Measurements from ENCODE around the gene FGD4. TPM values are rescaled to one million over a fixed set of nuclear protein-coding genes. Genes with fewer than 3 reads are reported as not detected.

FGD4 gene
- total RNA-seq, 4 donors from 2014 or later: 22.1 to 56.7 (median 38.0) TPM

DNA sequence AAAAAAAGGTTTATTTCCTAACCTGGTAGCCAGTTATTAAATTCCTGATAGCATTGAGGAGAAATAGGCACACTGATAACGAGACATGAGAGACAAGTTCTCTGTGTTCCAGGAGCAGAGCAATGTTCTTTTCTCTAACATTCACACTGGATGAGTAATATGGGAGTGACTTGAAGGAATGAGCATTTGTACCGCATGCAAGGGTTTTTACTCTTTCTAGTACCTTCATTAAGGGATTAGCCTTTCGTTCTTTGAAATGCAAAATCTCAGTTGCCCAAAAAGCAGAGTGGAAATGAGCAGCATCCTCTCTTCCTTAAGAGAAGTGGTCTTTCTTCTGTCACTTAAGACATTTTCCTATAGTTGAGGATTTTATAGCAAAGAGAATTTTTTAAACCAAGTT is 54.7 kb downstream of the FGD4 start:
- TF ChIP-seq POLR2A (IDR thresholded peaks at IDR 0.05) (no peak), POLR2AphosphoS5 (IDR thresholded peaks at IDR 0.05) (peak; percentile 28)
- 14 to 21% methylated on average over 3 of the region's 3 CpGs for WGBS, 2 donors (ENCODE audit: low coverage in 1 of 2)

GRCh38 chr12:32454866-32455265 is 55.5 kb downstream of the FGD4 start:
- Histone ChIP-seq H3K4me1 (peaks cover 5 to 61% (median 11%) of the 10 kb centered on the region in 3 donors), H3K36me3 (no peaks in the 10 kb centered on the region), H3K27me3 (no peaks in the 10 kb centered on the region), H3K4me3 (no peak overlapping the region), H3K9me3 (no peaks in the 10 kb centered on the region), H3K27ac (peak overlapping the region in 3 of 4 donors; percentile 31 to 66 (median 59))
- 0 to 5% methylated on average over 1 of the region's 1 CpG for WGBS, 2 donors (ENCODE audit: low coverage in 1 of 2)
- TF ChIP-seq POLR2AphosphoS5 (IDR thresholded peaks at IDR 0.05): no peak
- no peak for TF ChIP-seq CTCF (IDR thresholded peaks at IDR 0.05)
- TF ChIP-seq EP300 (IDR thresholded peaks at IDR 0.05): no peak
- TF ChIP-seq POLR2A (IDR thresholded peaks at IDR 0.05): no peak
- no peak for ATAC-seq

More for the DNA sequence above, 54.7 kb downstream of the FGD4 start:
- ATAC-seq: peak; percentile 79
- Histone ChIP-seq H3K4me1 (peaks cover 5 to 62% (median 11%) of the 10 kb centered on the region in 3 donors), H3K4me3 (no peak overlapping the region), H3K36me3 (no peaks in the 10 kb centered on the region), H3K9me3 (no peaks in the 10 kb centered on the region), H3K27me3 (no peaks in the 10 kb centered on the region), H3K27ac (peak overlapping the region; percentile 18 to 66 (median 48))

DNA sequence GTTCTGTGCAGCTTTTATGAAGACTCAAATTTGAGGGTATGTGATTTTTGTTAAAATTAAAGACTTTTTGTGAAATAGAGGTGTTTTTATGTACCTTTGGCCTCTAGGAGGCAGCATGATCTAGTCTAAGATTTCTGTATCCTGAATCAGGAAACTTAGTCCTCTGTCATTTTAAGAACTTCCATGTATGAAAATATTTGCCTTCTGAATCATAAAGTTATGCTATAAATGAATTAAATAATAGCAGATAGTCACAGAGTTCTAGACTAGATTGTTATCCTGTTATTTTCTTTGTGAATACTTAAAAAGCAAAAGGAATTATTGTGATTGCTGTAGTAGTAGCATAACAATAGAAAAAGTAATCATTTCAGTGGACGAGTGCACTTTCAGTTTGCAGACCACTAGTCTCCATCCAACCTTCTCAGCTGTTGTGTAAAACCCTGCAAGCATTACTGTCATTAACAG is 56.3 kb downstream of the FGD4 start:
- Histone ChIP-seq H3K36me3 (no peaks in the 10 kb centered on the region), H3K9me3 (no peaks in the 10 kb centered on the region), H3K4me3 (peak overlapping the region; percentile 29 to 38), H3K27ac (peak overlapping the region in 3 of 4 donors; percentile 61 to 67 (median 66)), H3K4me1 (peaks cover 5 to 53% (median 11%) of the 10 kb centered on the region in 3 donors), H3K27me3 (no peaks in the 10 kb centered on the region)
- WGBS, 2 donors (ENCODE audit: low coverage in 1 of 2): 0% methylated on average over 1 of the region's 1 CpG
- TF ChIP-seq POLR2AphosphoS5 (IDR thresholded peaks at IDR 0.05): peak; percentile 28
- no peak for TF ChIP-seq EP300 (IDR thresholded peaks at IDR 0.05)
- TF ChIP-seq CTCF (IDR thresholded peaks at IDR 0.05): peak; percentile 49 to 76 (median 71)
- no peak for TF ChIP-seq POLR2A (IDR thresholded peaks at IDR 0.05)
- peak; percentile 56 for ATAC-seq

DNA sequence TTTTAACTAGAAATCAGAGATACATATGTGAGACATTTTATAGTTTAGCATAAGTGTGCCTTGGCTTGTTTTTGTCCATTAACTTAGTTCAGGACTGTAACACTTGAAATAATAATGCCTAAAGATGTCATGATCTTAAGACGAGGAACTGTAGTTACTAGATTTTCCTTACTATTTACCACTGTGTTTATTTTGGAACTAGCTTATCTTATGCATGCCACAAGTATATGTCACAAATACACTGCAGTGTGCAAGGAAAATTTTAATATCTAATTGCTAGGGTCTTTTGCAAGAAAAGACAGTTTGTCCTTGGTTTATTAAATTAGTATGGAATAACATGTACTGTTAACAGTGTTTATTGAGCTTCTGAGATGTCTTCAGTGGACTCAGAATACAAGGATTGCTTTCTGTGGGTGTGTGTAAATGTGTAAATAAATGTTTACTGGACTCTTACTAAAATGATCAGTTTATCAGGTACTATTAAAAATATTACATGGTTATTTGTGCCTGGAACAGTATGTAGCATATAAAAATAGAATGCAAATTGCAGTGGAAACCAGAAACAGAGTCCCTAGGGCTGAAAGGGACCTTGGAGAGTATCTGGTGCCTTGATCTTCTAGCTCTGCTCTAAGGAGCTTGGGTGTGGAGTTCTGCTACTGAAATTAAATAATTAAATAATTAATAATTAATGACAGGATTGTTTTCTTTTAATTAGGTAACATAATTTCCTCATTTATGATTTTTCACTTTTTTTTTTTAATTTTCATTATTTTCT is 58.1 kb downstream of the FGD4 start:
- no peak for TF ChIP-seq EP300 (IDR thresholded peaks at IDR 0.05)
- TF ChIP-seq CTCF (IDR thresholded peaks at IDR 0.05): no peak
- no peak for TF ChIP-seq POLR2A (IDR thresholded peaks at IDR 0.05)
- TF ChIP-seq POLR2AphosphoS5 (IDR thresholded peaks at IDR 0.05): no peak
- Histone ChIP-seq H3K36me3 (peaks cover 0 to 4% of the 10 kb centered on the region in 2 donors), H3K4me3 (no peak overlapping the region), H3K9me3 (no peaks in the 10 kb centered on the region), H3K27me3 (no peaks in the 10 kb centered on the region), H3K27ac (peak overlapping the region in 1 of 4 donors; percentile 66), H3K4me1 (peaks cover 5 to 50% (median 11%) of the 10 kb centered on the region in 3 donors)
- ATAC-seq: no peak
- WGBS, 2 donors (ENCODE audit: low coverage in 1 of 2): 25 to 56% methylated on average over 1 of the region's 1 CpG

DNA sequence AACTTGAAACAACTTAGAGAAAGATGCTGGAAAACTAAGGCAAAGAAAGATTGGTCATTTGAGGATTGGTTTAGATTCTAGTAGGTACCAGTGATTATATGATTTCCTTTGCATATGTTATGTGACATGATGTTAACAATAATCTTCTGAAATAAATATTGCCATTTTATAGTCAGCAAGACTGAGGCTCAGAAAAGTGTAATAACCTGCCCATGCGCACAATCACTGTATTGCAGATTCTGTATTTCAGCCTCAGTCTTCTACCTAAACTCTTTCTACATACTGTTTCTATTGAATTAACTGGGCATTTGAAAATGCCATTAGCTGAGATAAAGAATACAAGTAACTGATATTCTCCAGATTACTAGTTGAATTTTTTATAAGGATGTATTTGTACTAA is 61.3 kb downstream of the FGD4 start:
- H3K27ac ChIP-seq: no peak overlapping the region
- no peak for ATAC-seq
- H3K4me1 ChIP-seq: peaks cover 0 to 26% (median 5%) of the 10 kb centered on the region in 3 donors
- WGBS, 2 donors (ENCODE audit: low coverage in 1 of 2): 100% methylated on average over 1 of the region's 1 CpG
- H3K4me3 ChIP-seq: no peak overlapping the region
- H3K9me3 ChIP-seq: no peaks in the 10 kb centered on the region
- TF ChIP-seq POLR2AphosphoS5 (IDR thresholded peaks at IDR 0.05) (no peak), EP300 (IDR thresholded peaks at IDR 0.05) (no peak), CTCF (IDR thresholded peaks at IDR 0.05) (no peak), POLR2A (IDR thresholded peaks at IDR 0.05) (no peak)
- peaks cover 0 to 4% of the 10 kb centered on the region in 2 donors for H3K36me3 ChIP-seq
- no peaks in the 10 kb centered on the region for H3K27me3 ChIP-seq
